GM23338 (cell line): Measurements from ENCODE around the gene DTNB. TPM values are rescaled to one million over a fixed set of nuclear protein-coding genes. Genes with fewer than 3 reads are reported as not detected.

Source experiments
- ATAC-seq: fragments of 200-7000 bp; cut with Tn5 transposase; 3 replicates; pipeline ENCODE4 v1.9.1; 2020
- DNase-seq: peaks from one replicate; pipeline ENCODE4 v3.0.0-alpha.2; 2015; ENCODE audit warnings: low spot score
- H2AFZ ChIP-seq: fragments of 200-600 bp; sonication (generic); 2 replicates; pipeline ENCODE4 v1.8.0; 2016; ENCODE audit warnings: antibody characterized with exemption, mild to moderate bottlenecking, moderate library complexity
- H3F3A ChIP-seq: fragments of 200-600 bp; sonication (generic); replicated peaks from 2 replicates; pipeline ENCODE4 v1.8.0; 2017; ENCODE audit warnings: antibody characterized with exemption, mixed run types, low read depth
- H3K27ac ChIP-seq: fragments of 200-600 bp; sonication (generic); 2 replicates; pipeline ENCODE4 v1.6.1; 2016; ENCODE audit warnings: low read depth
- H3K27me3 ChIP-seq: fragments of 200-600 bp; sonication (generic); 2 replicates; pipeline ENCODE4 v1.8.0; 2016; ENCODE audit warnings: mild to moderate bottlenecking, mixed run types, moderate library complexity; ENCODE audit not compliant: insufficient read depth
- H3K36me3 ChIP-seq: fragments of 200-600 bp; sonication (generic); 2 replicates; pipeline ENCODE4 v1.8.0; 2016; ENCODE audit warnings: mild to moderate bottlenecking; ENCODE audit not compliant: insufficient read depth
- H3K4me1 ChIP-seq: fragments of 200-600 bp; sonication (generic); 2 replicates; pipeline ENCODE4 v1.8.0; 2016; ENCODE audit warnings: mild to moderate bottlenecking, moderate library complexity; ENCODE audit not compliant: insufficient read depth
- H3K4me2 ChIP-seq: fragments of 200-600 bp; sonication (generic); 2 replicates; pipeline ENCODE4 v1.7.1; 2017; ENCODE audit warnings: mixed run types
- H3K4me3 ChIP-seq: fragments of 200-600 bp; sonication (generic); 2 replicates; pipeline ENCODE4 v1.6.1; 2016; ENCODE audit warnings: mixed run types
- H3K79me2 ChIP-seq: fragments of 200-600 bp; sonication (generic); replicated peaks from 2 replicates; pipeline ENCODE4 v1.8.0; 2017; ENCODE audit warnings: mild to moderate bottlenecking; ENCODE audit not compliant: insufficient read depth
- H3K9me2 ChIP-seq: fragments of 200-600 bp; sonication (generic); 2 replicates; pipeline ENCODE4 v1.8.0; 2017; ENCODE audit not compliant: insufficient read depth
- H4K20me1 ChIP-seq: fragments of 200-600 bp; sonication (generic); replicated peaks from 2 replicates; pipeline ENCODE4 v1.8.0; 2017; ENCODE audit warnings: mild to moderate bottlenecking; ENCODE audit not compliant: insufficient read depth
- H3K27ac Mint-ChIP-seq: 2 replicates; pipeline ENCODE4 v1.8.0; 2020; ENCODE audit warnings: inconsistent platforms, mild to moderate bottlenecking, moderate library complexity, mixed read lengths
- H3K27me3 Mint-ChIP-seq: 3 replicates; pipeline ENCODE4 v1.8.0; 2022; ENCODE audit warnings: low read depth, mild to moderate bottlenecking, moderate library complexity, mixed read lengths, inconsistent platforms; ENCODE audit not compliant: insufficient read depth, poor library complexity
- H3K36me3 Mint-ChIP-seq: 3 replicates; pipeline ENCODE4 v1.8.0; 2021; ENCODE audit warnings: low read depth, mild to moderate bottlenecking, inconsistent platforms, moderate library complexity, mixed read lengths
- H3K4me1 Mint-ChIP-seq: 3 replicates; pipeline ENCODE4 v1.8.0; 2020; ENCODE audit warnings: mild to moderate bottlenecking, inconsistent platforms, mixed read lengths
- H3K4me3 Mint-ChIP-seq: 3 replicates; pipeline ENCODE4 v1.8.0; 2021; ENCODE audit warnings: moderate library complexity, mild to moderate bottlenecking, inconsistent platforms, mixed read lengths
- H3K9me3 Mint-ChIP-seq: 3 replicates; pipeline ENCODE4 v1.8.0; 2020; ENCODE audit warnings: moderate library complexity, mild to moderate bottlenecking, inconsistent platforms, mixed read lengths
- CREB1 ChIP-seq: fragments of 250-450 bp; sonication (Bioruptor Pico); IDR thresholded peaks from 2 replicates; pipeline ENCODE4 v1.5.0; 2020; ENCODE audit warnings: low read depth, mild to moderate bottlenecking, moderate library complexity
- CTCF ChIP-seq, 2 experiments: fragments of 200-600 bp in 1 of 2; sonication (generic) in 1 of 2; conservative IDR thresholded peaks; 2 replicates each; pipeline versions ENCODE4 v1.5.1 to v1.6.1; 2016 to 2017; ENCODE audit warnings: antibody characterized with exemption in 2 of 2, low read depth in 2 of 2, mild to moderate bottlenecking in 2 of 2, moderate library complexity in 1 of 2
- EZH2phosphoT487 ChIP-seq: fragments of 200-600 bp; sonication (generic); IDR thresholded peaks from one replicate; pipeline ENCODE4 v1.8.1; 2018; ENCODE audit warnings: antibody characterized with exemption; ENCODE audit not compliant: unreplicated experiment
- polyA plus RNA-seq: library from polyadenylated mRNA; unstranded; fragments of >200 nt; fragmentation: Nextera tagmentation; extraction: Ambion mirVana; gene quantifications from 2 replicates; pipeline ENCODE4 v1.2.1, GENCODE V29; 2016
- total RNA-seq: library from RNA; depleted of rRNA; stranded (reverse); fragments of >200 nt; shearing (Covaris generic); gene quantifications from 2 replicates; pipeline ENCODE4 v1.2.3, GENCODE V29; 2014
- TF ChIP-seq, protein P1 (sequence below): fragments of 250-450 bp; sonication (Bioruptor Pico); IDR thresholded peaks from 2 replicates; pipeline ENCODE4 v1.5.0; 2020; ENCODE audit warnings: mild to moderate bottlenecking, moderate library complexity
- TF ChIP-seq, protein P2 (sequence below): IDR thresholded peaks from one replicate; pipeline ENCODE4 v1.6.1; 2018; ENCODE audit warnings: antibody characterized with exemption; ENCODE audit not compliant: unreplicated experiment

The DTNB gene
- total and polyA plus RNA-seq, 2 experiments from 2014 or later: 22.1 to 29.4 TPM

GRCh38 chr2:25618676-25619075 lies 54.7 kb downstream of the DTNB start:
- Histone ChIP-seq H3K4me2 (no peak overlapping the region), H2AFZ (no peak overlapping the region), H3K9me2 (no peaks in the 10 kb centered on the region), H3K36me3 (no peaks in the 10 kb centered on the region), H3K27ac (no peak overlapping the region), H3K79me2 (no peaks in the 10 kb centered on the region; the same call in none of the 2 replicates), H3K4me3 (no peak overlapping the region), H4K20me1 (no peaks in the 10 kb centered on the region), H3F3A (no peaks in the 10 kb centered on the region), H3K4me1 (peaks cover 21% of the 10 kb centered on the region), H3K27me3 (no peaks in the 10 kb centered on the region)
- H3K9me3 Mint-ChIP-seq: no peaks in the 10 kb centered on the region
- peaks cover 16% of the 10 kb centered on the region for H3K4me1 Mint-ChIP-seq
- no peak for ATAC-seq
- TF ChIP-seq CTCF (conservative IDR thresholded peaks at IDR 0.05; ENCODE audit: low read depth in 2 of 2): no peak
- TF ChIP-seq, protein P1, sequence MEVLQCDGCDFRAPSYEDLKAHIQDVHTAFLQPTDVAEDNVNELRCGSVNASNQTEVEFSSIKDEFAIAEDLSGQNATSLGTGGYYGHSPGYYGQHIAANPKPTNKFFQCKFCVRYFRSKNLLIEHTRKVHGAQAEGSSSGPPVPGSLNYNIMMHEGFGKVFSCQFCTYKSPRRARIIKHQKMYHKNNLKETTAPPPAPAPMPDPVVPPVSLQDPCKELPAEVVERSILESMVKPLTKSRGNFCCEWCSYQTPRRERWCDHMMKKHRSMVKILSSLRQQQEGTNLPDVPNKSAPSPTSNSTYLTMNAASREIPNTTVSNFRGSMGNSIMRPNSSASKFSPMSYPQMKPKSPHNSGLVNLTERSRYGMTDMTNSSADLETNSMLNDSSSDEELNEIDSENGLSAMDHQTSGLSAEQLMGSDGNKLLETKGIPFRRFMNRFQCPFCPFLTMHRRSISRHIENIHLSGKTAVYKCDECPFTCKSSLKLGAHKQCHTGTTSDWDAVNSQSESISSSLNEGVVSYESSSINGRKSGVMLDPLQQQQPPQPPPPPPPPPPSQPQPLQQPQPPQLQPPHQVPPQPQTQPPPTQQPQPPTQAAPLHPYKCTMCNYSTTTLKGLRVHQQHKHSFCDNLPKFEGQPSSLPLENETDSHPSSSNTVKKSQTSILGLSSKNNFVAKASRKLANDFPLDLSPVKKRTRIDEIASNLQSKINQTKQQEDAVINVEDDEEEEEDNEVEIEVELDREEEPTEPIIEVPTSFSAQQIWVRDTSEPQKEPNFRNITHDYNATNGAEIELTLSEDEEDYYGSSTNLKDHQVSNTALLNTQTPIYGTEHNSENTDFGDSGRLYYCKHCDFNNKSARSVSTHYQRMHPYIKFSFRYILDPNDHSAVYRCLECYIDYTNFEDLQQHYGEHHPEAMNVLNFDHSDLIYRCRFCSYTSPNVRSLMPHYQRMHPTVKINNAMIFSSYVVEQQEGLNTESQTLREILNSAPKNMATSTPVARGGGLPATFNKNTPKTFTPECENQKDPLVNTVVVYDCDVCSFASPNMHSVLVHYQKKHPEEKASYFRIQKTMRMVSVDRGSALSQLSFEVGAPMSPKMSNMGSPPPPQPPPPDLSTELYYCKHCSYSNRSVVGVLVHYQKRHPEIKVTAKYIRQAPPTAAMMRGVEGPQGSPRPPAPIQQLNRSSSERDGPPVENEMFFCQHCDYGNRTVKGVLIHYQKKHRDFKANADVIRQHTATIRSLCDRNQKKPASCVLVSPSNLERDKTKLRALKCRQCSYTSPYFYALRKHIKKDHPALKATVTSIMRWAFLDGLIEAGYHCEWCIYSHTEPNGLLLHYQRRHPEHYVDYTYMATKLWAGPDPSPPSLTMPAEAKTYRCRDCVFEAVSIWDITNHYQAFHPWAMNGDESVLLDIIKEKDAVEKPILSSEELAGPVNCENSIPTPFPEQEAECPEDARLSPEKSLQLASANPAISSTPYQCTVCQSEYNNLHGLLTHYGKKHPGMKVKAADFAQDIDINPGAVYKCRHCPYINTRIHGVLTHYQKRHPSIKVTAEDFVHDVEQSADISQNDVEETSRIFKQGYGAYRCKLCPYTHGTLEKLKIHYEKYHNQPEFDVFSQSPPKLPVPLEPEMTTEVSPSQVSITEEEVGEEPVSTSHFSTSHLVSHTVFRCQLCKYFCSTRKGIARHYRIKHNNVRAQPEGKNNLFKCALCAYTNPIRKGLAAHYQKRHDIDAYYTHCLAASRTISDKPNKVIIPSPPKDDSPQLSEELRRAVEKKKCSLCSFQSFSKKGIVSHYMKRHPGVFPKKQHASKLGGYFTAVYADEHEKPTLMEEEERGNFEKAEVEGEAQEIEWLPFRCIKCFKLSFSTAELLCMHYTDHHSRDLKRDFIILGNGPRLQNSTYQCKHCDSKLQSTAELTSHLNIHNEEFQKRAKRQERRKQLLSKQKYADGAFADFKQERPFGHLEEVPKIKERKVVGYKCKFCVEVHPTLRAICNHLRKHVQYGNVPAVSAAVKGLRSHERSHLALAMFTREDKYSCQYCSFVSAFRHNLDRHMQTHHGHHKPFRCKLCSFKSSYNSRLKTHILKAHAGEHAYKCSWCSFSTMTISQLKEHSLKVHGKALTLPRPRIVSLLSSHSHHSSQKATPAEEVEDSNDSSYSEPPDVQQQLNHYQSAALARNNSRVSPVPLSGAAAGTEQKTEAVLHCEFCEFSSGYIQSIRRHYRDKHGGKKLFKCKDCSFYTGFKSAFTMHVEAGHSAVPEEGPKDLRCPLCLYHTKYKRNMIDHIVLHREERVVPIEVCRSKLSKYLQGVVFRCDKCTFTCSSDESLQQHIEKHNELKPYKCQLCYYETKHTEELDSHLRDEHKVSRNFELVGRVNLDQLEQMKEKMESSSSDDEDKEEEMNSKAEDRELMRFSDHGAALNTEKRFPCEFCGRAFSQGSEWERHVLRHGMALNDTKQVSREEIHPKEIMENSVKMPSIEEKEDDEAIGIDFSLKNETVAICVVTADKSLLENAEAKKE (CRISPR knock-in tag): no peak
- TF ChIP-seq, protein P2, sequence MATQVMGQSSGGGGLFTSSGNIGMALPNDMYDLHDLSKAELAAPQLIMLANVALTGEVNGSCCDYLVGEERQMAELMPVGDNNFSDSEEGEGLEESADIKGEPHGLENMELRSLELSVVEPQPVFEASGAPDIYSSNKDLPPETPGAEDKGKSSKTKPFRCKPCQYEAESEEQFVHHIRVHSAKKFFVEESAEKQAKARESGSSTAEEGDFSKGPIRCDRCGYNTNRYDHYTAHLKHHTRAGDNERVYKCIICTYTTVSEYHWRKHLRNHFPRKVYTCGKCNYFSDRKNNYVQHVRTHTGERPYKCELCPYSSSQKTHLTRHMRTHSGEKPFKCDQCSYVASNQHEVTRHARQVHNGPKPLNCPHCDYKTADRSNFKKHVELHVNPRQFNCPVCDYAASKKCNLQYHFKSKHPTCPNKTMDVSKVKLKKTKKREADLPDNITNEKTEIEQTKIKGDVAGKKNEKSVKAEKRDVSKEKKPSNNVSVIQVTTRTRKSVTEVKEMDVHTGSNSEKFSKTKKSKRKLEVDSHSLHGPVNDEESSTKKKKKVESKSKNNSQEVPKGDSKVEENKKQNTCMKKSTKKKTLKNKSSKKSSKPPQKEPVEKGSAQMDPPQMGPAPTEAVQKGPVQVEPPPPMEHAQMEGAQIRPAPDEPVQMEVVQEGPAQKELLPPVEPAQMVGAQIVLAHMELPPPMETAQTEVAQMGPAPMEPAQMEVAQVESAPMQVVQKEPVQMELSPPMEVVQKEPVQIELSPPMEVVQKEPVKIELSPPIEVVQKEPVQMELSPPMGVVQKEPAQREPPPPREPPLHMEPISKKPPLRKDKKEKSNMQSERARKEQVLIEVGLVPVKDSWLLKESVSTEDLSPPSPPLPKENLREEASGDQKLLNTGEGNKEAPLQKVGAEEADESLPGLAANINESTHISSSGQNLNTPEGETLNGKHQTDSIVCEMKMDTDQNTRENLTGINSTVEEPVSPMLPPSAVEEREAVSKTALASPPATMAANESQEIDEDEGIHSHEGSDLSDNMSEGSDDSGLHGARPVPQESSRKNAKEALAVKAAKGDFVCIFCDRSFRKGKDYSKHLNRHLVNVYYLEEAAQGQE: no peak
- TF ChIP-seq CREB1: no peak
- TF ChIP-seq EZH2phosphoT487: no peak
- DNase-seq: no peak
- no peak overlapping the region for H3K4me3 Mint-ChIP-seq
- peak overlapping the region; percentile 33; the same call in 1 of the 2 replicates for H3K27ac Mint-ChIP-seq
- no peaks in the 10 kb centered on the region for H3K27me3 Mint-ChIP-seq
- peaks cover 9% of the 10 kb centered on the region for H3K36me3 Mint-ChIP-seq
